COLO668 (cell line): Measurements from ENCODE around the gene STARD3.
"Not testable (repeated sequence)": the region's sequence is repeated elsewhere in the genome, so short reads cannot be mapped to it uniquely, and the experiment has no call there.

Experiments
- DNase-seq: peaks from one replicate; lab custom pipeline; 2025; ENCODE audit not compliant: unreplicated experiment; lab: John Stamatoyannopoulos, UW

The STARD3 gene

DNA sequence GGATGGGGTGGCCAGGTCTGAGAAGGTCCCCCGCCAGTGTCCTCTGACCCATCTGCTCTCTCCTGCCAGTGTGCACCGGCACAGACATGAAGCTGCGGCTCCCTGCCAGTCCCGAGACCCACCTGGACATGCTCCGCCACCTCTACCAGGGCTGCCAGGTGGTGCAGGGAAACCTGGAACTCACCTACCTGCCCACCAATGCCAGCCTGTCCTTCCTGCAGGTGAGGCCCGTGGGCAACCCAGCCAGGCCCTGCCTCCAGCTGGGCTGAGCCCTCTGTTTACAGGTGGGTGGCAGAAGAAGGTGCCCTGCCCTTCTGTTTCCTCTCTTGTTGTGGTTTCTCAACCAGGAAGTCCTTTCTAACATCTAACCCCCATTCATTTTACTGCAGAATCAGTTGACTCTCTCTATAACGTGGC, 70.0 kb downstream of the STARD3 start:
- DNase-seq: peak; percentile 30

DNA sequence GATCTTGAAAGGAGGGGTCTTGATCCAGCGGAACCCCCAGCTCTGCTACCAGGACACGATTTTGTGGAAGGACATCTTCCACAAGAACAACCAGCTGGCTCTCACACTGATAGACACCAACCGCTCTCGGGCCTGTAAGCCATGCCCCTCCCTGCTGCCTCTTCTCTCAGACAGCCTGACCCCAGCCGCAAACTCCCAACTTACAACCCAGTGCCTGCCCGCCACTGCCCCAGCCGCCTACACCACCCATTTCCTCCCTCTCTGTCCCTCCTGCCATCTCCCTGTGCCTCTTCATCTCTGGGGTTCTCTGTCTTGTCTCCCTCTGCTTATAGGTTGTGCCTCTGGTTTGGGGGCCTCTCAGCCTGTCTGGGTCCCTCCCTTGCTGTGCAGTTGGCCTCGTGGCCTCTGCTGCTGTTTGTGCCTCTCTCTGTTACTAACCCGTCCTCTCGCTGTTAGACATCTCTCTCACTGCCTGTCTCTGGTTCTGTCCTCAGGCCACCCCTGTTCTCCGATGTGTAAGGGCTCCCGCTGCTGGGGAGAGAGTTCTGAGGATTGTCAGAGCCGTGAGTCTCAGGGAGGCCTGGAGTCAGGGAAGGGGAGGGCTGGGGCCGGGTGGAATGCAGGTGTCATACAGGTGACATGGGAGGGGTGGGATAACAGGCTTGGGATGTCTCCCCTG, 72.5 kb downstream of the STARD3 start:
- no peak for DNase-seq

DNA sequence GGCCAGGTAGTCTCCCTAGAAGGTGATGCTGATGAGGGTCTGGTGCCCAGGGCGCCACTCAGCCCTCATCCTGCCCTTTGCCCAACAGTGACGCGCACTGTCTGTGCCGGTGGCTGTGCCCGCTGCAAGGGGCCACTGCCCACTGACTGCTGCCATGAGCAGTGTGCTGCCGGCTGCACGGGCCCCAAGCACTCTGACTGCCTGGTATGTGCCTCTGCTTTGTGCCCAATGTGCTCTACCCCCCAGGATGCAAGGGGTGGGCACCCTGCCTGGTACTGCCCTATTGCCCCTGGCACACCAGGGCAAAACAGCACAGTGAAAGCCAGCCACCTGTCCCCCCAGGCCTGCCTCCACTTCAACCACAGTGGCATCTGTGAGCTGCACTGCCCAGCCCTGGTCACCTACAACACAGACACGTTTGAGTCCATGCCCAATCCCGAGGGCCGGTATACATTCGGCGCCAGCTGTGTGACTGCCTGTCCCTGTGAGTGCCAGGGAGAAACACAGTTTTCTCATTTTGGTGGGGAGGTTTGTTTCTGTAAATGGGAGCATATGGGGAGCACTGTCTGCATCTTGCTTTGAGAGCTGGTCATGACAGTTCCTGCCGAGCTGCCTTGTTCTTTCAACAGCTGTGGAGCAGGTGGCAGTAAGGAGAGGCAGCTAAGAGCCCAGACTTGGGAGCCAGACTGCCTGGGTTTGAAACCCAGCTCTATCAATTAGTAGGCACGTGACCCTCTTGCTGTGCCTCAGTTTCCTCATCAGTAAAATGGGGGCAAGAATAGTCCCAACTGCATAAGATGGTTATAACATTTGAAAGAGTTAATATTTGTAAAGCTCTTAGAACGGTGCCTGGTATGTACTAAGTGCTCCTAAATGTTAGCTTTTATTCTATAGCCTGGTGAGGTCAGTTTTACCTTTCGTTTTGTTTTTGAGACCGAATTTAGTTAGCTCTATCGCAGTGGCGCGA, 73.3 kb downstream of the STARD3 start:
- DNase-seq: no peak

DNA sequence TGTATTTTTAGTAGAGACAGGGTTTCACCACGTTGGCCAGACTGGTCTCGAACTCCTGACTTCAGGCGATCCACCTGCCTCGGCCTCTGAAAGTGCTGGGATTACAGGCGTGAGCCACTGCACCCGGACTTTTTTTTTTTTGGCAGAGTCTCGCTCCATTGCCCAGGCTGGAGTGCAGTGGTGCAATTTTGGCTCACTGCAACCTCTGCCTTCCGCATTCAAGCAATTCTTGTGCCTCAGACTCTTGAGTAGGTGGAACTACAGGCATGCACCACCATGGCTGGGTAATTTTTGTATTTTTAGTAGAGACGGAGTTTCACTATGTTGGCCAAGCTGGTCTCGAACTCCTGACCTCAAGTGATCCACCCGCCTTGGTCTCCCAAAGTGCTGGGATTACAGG, 74.1 kb downstream of the STARD3 start:
- not testable (repeated sequence) for DNase-seq

GRCh38 chr17:39711851-39712250, 74.9 kb downstream of the STARD3 start:
- no peak for DNase-seq
